GM12878 (cell line): Measurements from ENCODE around the gene TANK. TPM values are rescaled to one million over a fixed set of nuclear protein-coding genes. Genes with fewer than 3 reads are reported as not detected.

ENCODE experiments used
- BCL11A ChIP-seq: IDR thresholded peaks from 2 replicates; pipeline ENCODE4 v1.6.1; 2011; ENCODE audit warnings: low read depth, low read length
- BCLAF1 ChIP-seq: fragments of 450-650 bp; IDR thresholded peaks from 2 replicates; pipeline ENCODE4 v1.6.1; 2017; ENCODE audit warnings: antibody characterized with exemption, mild to moderate bottlenecking, moderate library complexity
- BMI1 ChIP-seq: fragments of 450-650 bp; IDR thresholded peaks from 2 replicates; pipeline ENCODE4 v1.6.1; 2016; ENCODE audit warnings: mild to moderate bottlenecking, moderate library complexity, borderline replicate concordance
- CBX5 ChIP-seq: sonication (generic); IDR thresholded peaks from 2 replicates; pipeline ENCODE4 v1.6.1; 2016; ENCODE audit warnings: low read depth, moderate library complexity, mild to moderate bottlenecking, inconsistent platforms
- CEBPZ ChIP-seq: fragments of 150-350 bp; IDR thresholded peaks from 2 replicates; pipeline ENCODE4 v1.6.1; 2016; ENCODE audit warnings: low read depth, low read length
- EGR1 ChIP-seq, 2 experiments: IDR thresholded peaks; 1 replicate in 1 of 2; 2 replicates in 1 of 2; pipeline ENCODE4 v1.6.1; 2011 to 2012; ENCODE audit warnings: low read depth in 2 of 2, low read length in 2 of 2, borderline replicate concordance in 1 of 2, mild to moderate bottlenecking in 1 of 2, moderate library complexity in 1 of 2
- FOXM1 ChIP-seq: IDR thresholded peaks from 2 replicates; pipeline ENCODE4 v1.6.1; 2012; ENCODE audit warnings: low read depth, mild to moderate bottlenecking, inconsistent platforms, low read length, moderate library complexity
- GATAD2B ChIP-seq: fragments of 450-650 bp; conservative IDR thresholded peaks from 2 replicates; pipeline ENCODE4 v1.6.1; 2017; ENCODE audit warnings: low read depth, mild to moderate bottlenecking, moderate library complexity
- HCFC1 ChIP-seq: fragments of 150-350 bp; IDR thresholded peaks from 2 replicates; pipeline ENCODE4 v1.6.1; 2014; ENCODE audit warnings: low read length
- HDAC2 ChIP-seq: fragments of 200-600 bp; sonication (generic); IDR thresholded peaks from 2 replicates; pipeline ENCODE4 v1.6.1; 2017
- HDGF ChIP-seq: fragments of 450-650 bp; IDR thresholded peaks from 2 replicates; pipeline ENCODE4 v1.6.1; 2016; ENCODE audit warnings: antibody characterized with exemption
- IRF4 ChIP-seq: IDR thresholded peaks from 2 replicates; pipeline ENCODE4 v1.6.1; 2011; ENCODE audit warnings: low read depth, low read length
- JUNB ChIP-seq: IDR thresholded peaks from 2 replicates; pipeline ENCODE4 v1.6.1; 2016; ENCODE audit warnings: antibody characterized with exemption, mild to moderate bottlenecking
- MTA2 ChIP-seq: fragments of 450-650 bp; IDR thresholded peaks from 2 replicates; pipeline ENCODE4 v1.6.1; 2016; ENCODE audit warnings: low read depth, mild to moderate bottlenecking, moderate library complexity
- MTA3 ChIP-seq: IDR thresholded peaks from 2 replicates; pipeline ENCODE4 v1.6.1; 2012; ENCODE audit warnings: low read length, inconsistent platforms, borderline replicate concordance
- NKRF ChIP-seq: fragments of 450-650 bp; conservative IDR thresholded peaks from 2 replicates; pipeline ENCODE4 v1.6.1; 2017; ENCODE audit warnings: mild to moderate bottlenecking, moderate library complexity
- PAX8 ChIP-seq: fragments of 450-650 bp; IDR thresholded peaks from 2 replicates; pipeline ENCODE4 v1.6.1; 2017; ENCODE audit warnings: mild to moderate bottlenecking, moderate library complexity
- SMAD1 ChIP-seq: fragments of 450-650 bp; IDR thresholded peaks from 2 replicates; pipeline ENCODE4 v1.6.1; 2018; ENCODE audit warnings: mild to moderate bottlenecking, low read depth; ENCODE audit not compliant: partially characterized antibody
- SMARCA5 ChIP-seq: fragments of 450-650 bp; IDR thresholded peaks from 2 replicates; pipeline ENCODE4 v1.6.1; 2017; ENCODE audit warnings: mild to moderate bottlenecking
- STAT3 ChIP-seq: IDR thresholded peaks from 2 replicates; pipeline ENCODE4 v1.6.1; 2011; ENCODE audit warnings: low read depth, low read length, improper control_type of control experiment
- TBL1XR1 ChIP-seq: IDR thresholded peaks from 2 replicates; pipeline ENCODE4 v1.6.1; 2012; ENCODE audit warnings: low read depth, low read length, improper control_type of control experiment
- TCF3 ChIP-seq: IDR thresholded peaks from 2 replicates; pipeline ENCODE4 v1.6.1; 2012; ENCODE audit warnings: low read depth, mild to moderate bottlenecking, low read length, borderline replicate concordance; ENCODE audit not compliant: insufficient read depth
- TCF7 ChIP-seq: IDR thresholded peaks from 2 replicates; pipeline ENCODE4 v1.6.1; 2014; ENCODE audit warnings: antibody characterized with exemption, borderline replicate concordance
- YY1 ChIP-seq: IDR thresholded peaks from 2 replicates; pipeline ENCODE4 v1.6.1; 2011; ENCODE audit warnings: low read depth, mild to moderate bottlenecking, low read length
- polyA plus RNA-seq, 11 experiments: library from polyadenylated mRNA; depleted of rRNA in 4 of 11; unstranded in 6 of 11; stranded (reverse) in 5 of 11; fragments of >200 nt; fragmentation: Nextera tagmentation in 4 of 11; fragmentation: Illumina TruSeq in 1 of 11; extraction: Ambion mirVana in 4 of 11; extraction: Trizol in 1 of 11; gene quantifications; 1 replicate in 1 of 11; 2 replicates in 10 of 11; pipeline versions ENCODE4 v1.2.1 to v1.2.3, GENCODE V29; 2011 to 2016; ENCODE audit warnings: inconsistent platforms in 2 of 11, missing spikeins in 2 of 11, low read depth in 1 of 11
- total RNA-seq, 4 experiments: library from RNA; depleted of rRNA in 3 of 4; stranded (reverse); fragments of >200 nt in 3 of 4; fragmentation: Illumina TruSeq in 1 of 4; extraction: Trizol in 1 of 4; gene quantifications; 2 replicates each; pipeline versions ENCODE4 v1.2.1 to v1.2.3, GENCODE V29; 2013 to 2021

Gene TANK
- total and polyA plus RNA-seq, 10 of the 15 experiments (the other 5 are each of a cell fraction or from before 2014, with no cell fraction given), result 48.6 to 127 (median 103) TPM

- peak; percentile 80; the same call in 1 of the 2 replicates for TF ChIP-seq GATAD2B
- no peak for TF ChIP-seq SMAD1
- TF ChIP-seq TCF3, result no peak
- peak in 1 of 2 experiments; percentile 44; a peak in 1 of 3 replicates for TF ChIP-seq EGR1 (IDR thresholded peaks at IDR 0.05; ENCODE audit: borderline replicate concordance in 1 of 2, low read depth in 2 of 2, low read length in 2 of 2)
- no peak for TF ChIP-seq STAT3
- peak; percentile 97 for TF ChIP-seq FOXM1
- peak; percentile 63 for TF ChIP-seq HDGF
- TF ChIP-seq HCFC1, result no peak
- peak; percentile 95 for TF ChIP-seq BCL11A
- peak; percentile 92 for TF ChIP-seq IRF4
- 0 out of 2 replicates have a peak, but pooled peaks have one; percentile 77 for TF ChIP-seq TBL1XR1
- TF ChIP-seq NKRF, result 0 out of 2 replicates have a peak, but pooled peaks have one; percentile 12
- TF ChIP-seq MTA2, result peak; percentile 94
- no peak for TF ChIP-seq CEBPZ
- TF ChIP-seq TCF7, result peak; percentile 81
- TF ChIP-seq MTA3, result peak; percentile 97
- TF ChIP-seq BMI1, result peak; percentile 87
- peak; percentile 96 for TF ChIP-seq CBX5
- no peak for TF ChIP-seq PAX8
- TF ChIP-seq YY1, result peak; percentile 46; the same call in 1 of the 2 replicates
- TF ChIP-seq BCLAF1, result no peak
- TF ChIP-seq SMARCA5, result peak; percentile 91
- TF ChIP-seq HDAC2, result no peak
- TF ChIP-seq JUNB, result peak; percentile 97
Observed at GRCh38 chr2:161166538-161167409, 6.5 kb downstream of the TANK start (continued).
